CD4-positive, alpha-beta memory T cell (primary cell): ENCODE data around the gene CD276. TPM values are rescaled to one million over a fixed set of nuclear protein-coding genes. Genes with fewer than 3 reads are reported as not detected.
A peak's percentile ranks its signal among the peaks of the same experiment; 100 is the strongest.

ENCODE experiments used
- CTCF ChIA-PET: fragments of 350-600 bp; sonication (Branson Sonifier 250); formaldehyde crosslinking; loops from one replicate; lab custom pipeline; 2021; ENCODE audit warnings: inconsistent platforms; ENCODE audit not compliant: partially characterized antibody; lab: Charles Lee
- POLR2A ChIA-PET: fragments of 350-600 bp; sonication (Branson Sonifier 250); formaldehyde crosslinking; loops from one replicate; lab custom pipeline; 2021; ENCODE audit not compliant: partially characterized antibody; lab: Charles Lee
- DNase-seq, 5 donors: peaks; one replicate each; pipeline versions ENCODE4 v3.0.0 to v3.0.0-alpha.2; 2020 to 2022; ENCODE audit warnings: mixed read lengths in 1 of 5
- H3K27ac ChIP-seq: one replicate; pipeline ENCODE4 v1.7.0; 2013; ENCODE audit warnings: low read depth, low read length
- H3K27me3 ChIP-seq: 2 replicates; pipeline ENCODE4 v1.7.0; 2013; ENCODE audit warnings: mild to moderate bottlenecking, low read length, moderate library complexity; ENCODE audit not compliant: insufficient read depth
- H3K36me3 ChIP-seq: 2 replicates; pipeline ENCODE4 v1.7.0; 2013; ENCODE audit warnings: mild to moderate bottlenecking, low read length, moderate library complexity; ENCODE audit not compliant: insufficient read depth
- H3K4me1 ChIP-seq: 2 replicates; pipeline ENCODE4 v1.7.0; 2013; ENCODE audit warnings: mild to moderate bottlenecking, low read length, moderate library complexity; ENCODE audit not compliant: insufficient read depth
- H3K4me3 ChIP-seq, 2 donors: one replicate each; pipeline ENCODE4 v1.7.0; 2013; ENCODE audit warnings: low read length in 2 of 2, mild to moderate bottlenecking in 1 of 2
- H3K9me3 ChIP-seq, 2 donors: one replicate each; pipeline ENCODE4 v1.7.0; 2013; ENCODE audit warnings: low read length in 2 of 2, control low read depth in 1 of 2; ENCODE audit not compliant: control insufficient read depth in 1 of 2
- H3K27ac Mint-ChIP-seq, 7 donors: one replicate each; pipeline ENCODE4 v1.8.0; 2020 to 2021; ENCODE audit warnings: mixed read lengths in 7 of 7, mild to moderate bottlenecking in 6 of 7, inconsistent platforms in 3 of 7, moderate library complexity in 3 of 7
- H3K27me3 Mint-ChIP-seq, 2 donors: one replicate each; pipeline ENCODE4 v1.8.0; 2020 to 2021; ENCODE audit warnings: mixed read lengths in 2 of 2
- H3K36me3 Mint-ChIP-seq, 2 donors: one replicate each; pipeline ENCODE4 v1.8.0; 2020 to 2021; ENCODE audit warnings: mixed read lengths in 2 of 2, inconsistent platforms in 1 of 2, mild to moderate bottlenecking in 1 of 2
- H3K4me1 Mint-ChIP-seq, 4 donors: one replicate each; pipeline ENCODE4 v1.8.0; 2020 to 2021; ENCODE audit warnings: mixed read lengths in 4 of 4, mild to moderate bottlenecking in 1 of 4
- H3K4me3 Mint-ChIP-seq, 8 donors: one replicate each; pipeline ENCODE4 v1.8.0; 2020 to 2021; ENCODE audit warnings: mixed read lengths in 8 of 8, mild to moderate bottlenecking in 7 of 8, moderate library complexity in 6 of 8, inconsistent platforms in 3 of 8
- H3K9me3 Mint-ChIP-seq, 8 donors: one replicate each; pipeline ENCODE4 v1.8.0; 2020 to 2021; ENCODE audit warnings: mixed read lengths in 8 of 8, mild to moderate bottlenecking in 5 of 8, inconsistent platforms in 3 of 8, moderate library complexity in 1 of 8
- intact Hi-C: fragments of 100-400 bp; cut with micrococcal nuclease; formaldehyde crosslinking; loops from one replicate; pipeline ENCODE4 v1.15.1; 2023
- polyA plus RNA-seq, 2 donors: library from polyadenylated mRNA; unstranded; fragments of 300-500 nt; fragmentation: Illumina TruSeq; gene quantifications; one replicate each; pipeline ENCODE4 v1.2.3, GENCODE V29; 2021
- total RNA-seq, 2 experiments: library from RNA; stranded (reverse); gene quantifications; one replicate each; pipeline ENCODE4 v1.2.3, GENCODE V29; 2021

Gene CD276
- total and polyA plus RNA-seq, 4 experiments from 2014 or later = 2.6 to 2.9 TPM; not detected in 2

DNA sequence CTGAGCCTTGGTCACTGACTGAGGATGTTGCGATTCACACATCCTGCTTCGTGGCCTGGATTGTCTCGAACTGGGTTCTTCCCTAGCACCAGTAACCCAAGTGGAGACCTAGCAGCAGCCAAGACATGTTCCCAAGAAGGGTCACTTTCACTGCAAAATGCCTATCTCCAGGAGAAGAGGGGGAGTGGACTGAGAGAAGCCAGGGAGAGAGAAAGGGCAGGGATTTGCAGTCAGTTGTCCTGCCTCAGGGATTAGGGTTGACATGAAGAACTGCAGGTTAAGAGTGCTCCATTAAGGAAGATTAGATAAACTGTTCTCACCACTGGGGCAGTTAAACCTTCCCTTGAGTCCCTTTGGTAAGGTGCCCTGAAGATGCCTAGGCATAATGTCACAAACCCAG lies 5.7 kb upstream of the CD276 start:
- Mint-ChIP-seq H3K36me3 (no peaks in the 10 kb centered on the region), H3K27me3 (peaks cover 15 to 26% of the 10 kb centered on the region in 2 donors), H3K4me3 (no peak overlapping the region), H3K27ac (no peak overlapping the region), H3K9me3 (no peaks in the 10 kb centered on the region), H3K4me1 (peaks cover 0 to 11% (median 2%) of the 10 kb centered on the region in 4 donors)
- no peaks in the 10 kb centered on the region for H3K9me3 ChIP-seq
- no peak overlapping the region for H3K27ac ChIP-seq
- POLR2A ChIA-PET = no interaction called here
- intact Hi-C loops = no loop called here
- H3K4me3 ChIP-seq = no peak overlapping the region
- no peak for DNase-seq
- peaks cover 6% of the 10 kb centered on the region for H3K27me3 ChIP-seq
- no peaks in the 10 kb centered on the region for H3K4me1 ChIP-seq
- CTCF ChIA-PET = interaction anchor here (0.9 to 14.6 kb wide), 7 partner anchors 8 to 59 kb away, joined by 3 to 367 read pairs (median 19); no protein-coding TSS in a partner anchor
- no peaks in the 10 kb centered on the region for H3K36me3 ChIP-seq

- no peaks in the 10 kb centered on the region for H3K9me3 Mint-ChIP-seq
- POLR2A ChIA-PET = no interaction called here
- Histone ChIP-seq H3K4me3 (no peak overlapping the region), H3K9me3 (no peaks in the 10 kb centered on the region), H3K4me1 (peaks cover 3% of the 10 kb centered on the region), H3K27ac (no peak overlapping the region), H3K27me3 (peaks cover 6% of the 10 kb centered on the region), H3K36me3 (no peaks in the 10 kb centered on the region)
- H3K4me1 Mint-ChIP-seq = peaks cover 0 to 16% (median 5%) of the 10 kb centered on the region in 4 donors
- no peak overlapping the region for H3K4me3 Mint-ChIP-seq
- H3K27ac Mint-ChIP-seq = no peak overlapping the region
- H3K27me3 Mint-ChIP-seq = peaks cover 10 to 23% of the 10 kb centered on the region in 2 donors
- no peaks in the 10 kb centered on the region for H3K36me3 Mint-ChIP-seq
- CTCF ChIA-PET = interaction anchor here (0.9 to 14.6 kb wide), 3 partner anchors 11 to 59 kb away, joined by 3 to 367 read pairs (median 20); no protein-coding TSS in a partner anchor
- intact Hi-C loops = no loop called here
- DNase-seq = no peak
These were observed 5.0 kb upstream of the CD276 start for GRCh38 chr15:73679180-73679579.

DNA sequence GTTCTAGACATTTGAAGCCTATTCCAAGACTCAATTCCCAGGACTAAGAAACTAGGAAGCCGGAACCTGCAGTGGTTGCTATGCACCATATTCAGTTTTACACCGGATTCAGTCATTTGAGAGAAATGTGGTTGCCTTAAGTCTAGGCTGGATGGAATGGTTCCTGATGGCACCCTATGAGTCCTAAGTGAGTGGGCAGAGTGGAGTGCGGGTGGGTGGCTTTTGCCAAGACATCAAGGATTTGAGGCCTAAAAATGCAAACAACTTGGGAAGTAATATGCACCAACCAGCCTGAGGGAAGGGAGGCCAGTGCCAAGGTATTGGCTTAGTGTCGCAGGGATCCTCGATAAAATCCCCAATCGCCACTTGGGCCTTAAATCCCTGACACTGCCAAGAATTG lies 4.2 kb upstream of the CD276 start:
- Histone ChIP-seq H3K4me1 (peaks cover 8% of the 10 kb centered on the region), H3K27ac (no peak overlapping the region), H3K36me3 (no peaks in the 10 kb centered on the region), H3K9me3 (no peaks in the 10 kb centered on the region), H3K27me3 (peaks cover 8% of the 10 kb centered on the region), H3K4me3 (no peak overlapping the region)
- intact Hi-C loops = no loop called here
- H3K9me3 Mint-ChIP-seq = no peaks in the 10 kb centered on the region
- DNase-seq = no peak
- H3K4me1 Mint-ChIP-seq = peaks cover 0 to 17% (median 8%) of the 10 kb centered on the region in 4 donors
- no peak overlapping the region for H3K4me3 Mint-ChIP-seq
- H3K27ac Mint-ChIP-seq = no peak overlapping the region
- ChIA-PET CTCF (interaction anchor here (3.8 to 14.6 kb wide), 2 partner anchors 12 to 20 kb away, joined by 20 to 367 read pairs; no protein-coding TSS in a partner anchor), POLR2A (no interaction called here)
- no peaks in the 10 kb centered on the region for H3K36me3 Mint-ChIP-seq
- H3K27me3 Mint-ChIP-seq = peaks cover 7 to 19% of the 10 kb centered on the region in 2 donors

- ChIA-PET CTCF (interaction anchor here (14.6 kb wide), 1 partner anchor 19 kb away, joined by 367 read pairs; no protein-coding TSS in a partner anchor), POLR2A (no interaction called here)
- H3K27ac Mint-ChIP-seq = no peak overlapping the region
- DNase-seq = no peak
- H3K4me1 Mint-ChIP-seq = peaks cover 2 to 23% (median 11%) of the 10 kb centered on the region in 4 donors
- intact Hi-C loops = no loop called here
- H3K4me3 Mint-ChIP-seq = no peak overlapping the region
- no peaks in the 10 kb centered on the region for H3K9me3 Mint-ChIP-seq
- H3K9me3 ChIP-seq = no peaks in the 10 kb centered on the region
- H3K27ac ChIP-seq = no peak overlapping the region
- peaks cover 10 to 25% of the 10 kb centered on the region in 2 donors for H3K27me3 Mint-ChIP-seq
- peaks cover 11% of the 10 kb centered on the region for H3K27me3 ChIP-seq
- H3K4me1 ChIP-seq = peaks cover 13% of the 10 kb centered on the region
- H3K4me3 ChIP-seq = no peak overlapping the region
- no peaks in the 10 kb centered on the region for H3K36me3 ChIP-seq
- H3K36me3 Mint-ChIP-seq = no peaks in the 10 kb centered on the region
These were observed 3.6 kb upstream of the CD276 start for GRCh38 chr15:73680549-73680948.

GRCh38 chr15:73681063-73681462 lies 3.1 kb upstream of the CD276 start:
- H3K27me3 ChIP-seq = peaks cover 12% of the 10 kb centered on the region
- DNase-seq = no peak
- no peak overlapping the region for H3K4me3 ChIP-seq
- H3K4me1 Mint-ChIP-seq = peaks cover 2 to 27% (median 11%) of the 10 kb centered on the region in 4 donors
- no peak overlapping the region for H3K27ac Mint-ChIP-seq
- no peaks in the 10 kb centered on the region for H3K36me3 Mint-ChIP-seq
- H3K9me3 Mint-ChIP-seq = no peaks in the 10 kb centered on the region
- peaks cover 13% of the 10 kb centered on the region for H3K4me1 ChIP-seq
- no peaks in the 10 kb centered on the region for H3K36me3 ChIP-seq
- intact Hi-C loops = no loop called here
- no peak overlapping the region for H3K27ac ChIP-seq
- H3K4me3 Mint-ChIP-seq = peak overlapping the region in 1 of 8 donors; percentile 47
- H3K9me3 ChIP-seq = no peaks in the 10 kb centered on the region
- ChIA-PET POLR2A (no interaction called here), CTCF (interaction anchor here (14.6 kb wide), 1 partner anchor 19 kb away, joined by 367 read pairs; no protein-coding TSS in a partner anchor)
- peaks cover 10 to 29% of the 10 kb centered on the region in 2 donors for H3K27me3 Mint-ChIP-seq

DNA sequence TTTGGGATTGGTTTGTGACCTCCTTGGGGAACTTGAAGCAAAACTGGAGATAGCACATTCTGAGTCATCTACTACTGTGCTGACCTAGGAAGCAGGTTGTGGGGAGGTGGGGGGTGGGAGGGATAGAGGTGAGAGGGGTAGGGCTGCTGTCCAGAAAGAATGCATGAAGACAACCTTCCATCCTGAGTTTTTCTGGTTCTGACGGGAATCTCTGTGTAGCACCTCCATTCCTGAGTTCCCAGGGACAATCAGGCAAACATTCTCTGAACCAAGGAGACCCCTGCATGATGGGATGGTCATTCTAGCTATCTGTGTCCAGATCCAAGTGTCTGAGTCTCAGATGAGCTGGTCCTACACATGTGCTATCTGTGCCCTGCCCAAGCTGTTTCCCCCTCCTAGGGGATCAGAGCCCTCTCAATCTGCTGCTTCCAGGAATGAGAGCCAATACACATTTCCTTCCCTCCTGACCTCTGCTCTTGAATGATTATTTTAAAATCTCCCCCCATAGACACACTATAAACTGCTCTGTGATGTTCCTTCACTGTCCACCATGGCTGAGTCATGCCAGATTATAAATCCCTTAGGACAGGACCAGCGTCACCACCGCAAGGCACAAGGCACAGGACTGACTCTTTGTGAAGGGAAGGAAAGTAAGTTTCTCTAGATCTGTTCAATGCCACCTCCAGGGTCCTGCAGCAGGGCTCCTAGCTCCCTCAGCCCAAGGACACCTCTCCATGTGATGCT lies 2.2 kb upstream of the CD276 start:
- ChIA-PET POLR2A (no interaction called here), CTCF (interaction anchor here (0.6 to 14.6 kb wide), 2 partner anchors 11 to 18 kb away, joined by 4 to 367 read pairs; no protein-coding TSS in a partner anchor)
- intact Hi-C loops = no loop called here

GRCh38 chr15:73682600-73683090 lies 1.5 kb upstream of the CD276 start:
- H3K9me3 Mint-ChIP-seq = no peaks in the 10 kb centered on the region
- Histone ChIP-seq H3K36me3 (no peaks in the 10 kb centered on the region), H3K27me3 (peaks cover 26% of the 10 kb centered on the region), H3K4me1 (peaks cover 13% of the 10 kb centered on the region), H3K27ac (no peak overlapping the region), H3K9me3 (no peaks in the 10 kb centered on the region), H3K4me3 (no peak overlapping the region)
- H3K4me1 Mint-ChIP-seq = peaks cover 2 to 27% (median 11%) of the 10 kb centered on the region in 4 donors
- ChIA-PET CTCF (interaction anchor here (0.6 to 14.6 kb wide), 3 partner anchors 10 to 17 kb away, joined by 4 to 367 read pairs (median 4); no protein-coding TSS in a partner anchor), POLR2A (no interaction called here)
- H3K27me3 Mint-ChIP-seq = peaks cover 18 to 41% of the 10 kb centered on the region in 2 donors
- no peak for DNase-seq
- peak overlapping the region in 3 of 8 donors; percentile 7 to 57 (median 43) for H3K4me3 Mint-ChIP-seq
- intact Hi-C loops = no loop called here
- H3K36me3 Mint-ChIP-seq = no peaks in the 10 kb centered on the region
- H3K27ac Mint-ChIP-seq = no peak overlapping the region

More for the DNA sequence above, 2.2 kb upstream of the CD276 start:
- no peak overlapping the region for H3K27ac ChIP-seq
- peaks cover 20% of the 10 kb centered on the region for H3K27me3 ChIP-seq
- Mint-ChIP-seq H3K9me3 (no peaks in the 10 kb centered on the region), H3K27ac (no peak overlapping the region), H3K36me3 (no peaks in the 10 kb centered on the region), H3K4me3 (no peak overlapping the region), H3K27me3 (peaks cover 16 to 39% of the 10 kb centered on the region in 2 donors), H3K4me1 (peaks cover 2 to 27% (median 11%) of the 10 kb centered on the region in 4 donors)
- H3K36me3 ChIP-seq = no peaks in the 10 kb centered on the region
- H3K9me3 ChIP-seq = no peaks in the 10 kb centered on the region
- H3K4me3 ChIP-seq = no peak overlapping the region
- no peak for DNase-seq
- H3K4me1 ChIP-seq = peaks cover 13% of the 10 kb centered on the region
